GM21360 (cell line): Measurements from ENCODE around the gene KCNQ1.

Experiments
- ATAC-seq: cut with Tn5 transposase; IDR thresholded peaks from one replicate; pipeline ENCODE4 v1.9.1; 2021; ENCODE audit warnings: mild to moderate bottlenecking, moderate library complexity; ENCODE audit not compliant: unreplicated experiment

KCNQ1 gene

GRCh38 chr11:2575591-2576051 is 130.8 kb downstream of the KCNQ1 start:
- no peak for ATAC-seq

DNA sequence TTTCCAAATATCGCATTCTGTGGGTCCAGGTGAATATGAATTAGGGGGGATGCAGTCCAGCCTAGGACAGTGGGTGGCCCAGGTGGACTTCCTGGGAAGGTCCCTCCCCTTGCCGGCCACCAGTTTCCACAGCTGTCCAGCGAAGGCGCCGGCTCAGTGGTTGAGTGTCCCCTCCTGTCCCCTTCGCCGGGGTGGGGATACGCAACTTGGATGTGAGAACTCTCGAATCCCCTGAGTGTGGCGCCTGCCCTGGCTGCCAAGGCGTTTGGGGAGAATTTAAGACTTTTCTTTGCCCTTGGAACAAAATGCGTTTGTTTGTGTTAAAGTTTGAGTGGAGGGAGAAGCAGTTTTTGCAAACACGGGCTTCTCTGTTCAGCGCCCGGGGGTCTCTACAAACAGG is 131.3 kb downstream of the KCNQ1 start:
- no peak for ATAC-seq

GRCh38 chr11:2576549-2576948 is 131.7 kb downstream of the KCNQ1 start:
- no peak for ATAC-seq

DNA sequence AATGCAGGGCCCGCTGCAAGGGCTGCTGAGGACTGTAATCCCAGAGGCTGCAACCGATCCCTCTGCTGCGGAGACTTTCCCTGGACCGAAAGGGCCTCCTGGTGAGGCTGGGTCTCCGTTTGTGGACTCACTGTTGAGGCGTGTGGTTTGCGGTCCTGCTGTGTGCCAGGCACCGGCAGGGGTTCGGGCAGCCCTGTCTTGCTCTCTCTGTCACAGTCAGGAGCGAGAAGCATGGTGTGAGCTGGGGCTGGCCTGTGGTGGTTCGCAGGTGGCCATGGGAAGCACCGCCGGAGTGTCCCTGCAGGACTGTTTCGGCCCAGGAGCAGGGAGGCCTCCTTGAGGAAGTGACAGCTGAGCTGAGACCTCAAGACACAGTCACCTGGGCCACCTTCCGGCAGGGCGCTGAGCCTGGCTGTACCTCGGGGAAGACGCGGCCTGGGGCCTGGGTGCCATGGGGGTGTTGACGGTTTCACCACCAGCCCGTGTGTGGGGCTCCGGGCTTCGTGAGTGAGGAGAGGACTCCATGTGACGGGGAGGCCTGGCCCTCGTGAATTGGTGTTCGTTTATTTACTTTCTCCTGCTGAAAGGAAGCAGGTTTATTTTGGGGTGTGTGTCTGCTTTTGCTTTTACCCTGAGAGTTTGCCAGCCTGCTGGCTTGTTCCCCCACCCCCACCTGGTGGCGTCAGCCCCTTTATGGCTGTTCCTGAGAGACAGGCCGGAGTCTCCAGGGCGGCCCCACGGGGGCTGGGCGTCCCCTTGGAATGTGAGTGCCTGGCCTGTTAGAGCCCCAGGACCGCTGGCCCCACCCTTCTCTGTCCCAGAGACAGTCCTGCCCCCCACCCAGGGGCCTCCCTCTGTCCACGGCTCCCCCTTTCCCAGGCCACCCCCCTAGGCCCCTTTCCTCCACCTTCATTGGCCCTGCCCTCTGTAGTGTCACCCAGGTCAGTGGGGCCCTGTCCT is 132.5 kb downstream of the KCNQ1 start:
- ATAC-seq = no peak

DNA sequence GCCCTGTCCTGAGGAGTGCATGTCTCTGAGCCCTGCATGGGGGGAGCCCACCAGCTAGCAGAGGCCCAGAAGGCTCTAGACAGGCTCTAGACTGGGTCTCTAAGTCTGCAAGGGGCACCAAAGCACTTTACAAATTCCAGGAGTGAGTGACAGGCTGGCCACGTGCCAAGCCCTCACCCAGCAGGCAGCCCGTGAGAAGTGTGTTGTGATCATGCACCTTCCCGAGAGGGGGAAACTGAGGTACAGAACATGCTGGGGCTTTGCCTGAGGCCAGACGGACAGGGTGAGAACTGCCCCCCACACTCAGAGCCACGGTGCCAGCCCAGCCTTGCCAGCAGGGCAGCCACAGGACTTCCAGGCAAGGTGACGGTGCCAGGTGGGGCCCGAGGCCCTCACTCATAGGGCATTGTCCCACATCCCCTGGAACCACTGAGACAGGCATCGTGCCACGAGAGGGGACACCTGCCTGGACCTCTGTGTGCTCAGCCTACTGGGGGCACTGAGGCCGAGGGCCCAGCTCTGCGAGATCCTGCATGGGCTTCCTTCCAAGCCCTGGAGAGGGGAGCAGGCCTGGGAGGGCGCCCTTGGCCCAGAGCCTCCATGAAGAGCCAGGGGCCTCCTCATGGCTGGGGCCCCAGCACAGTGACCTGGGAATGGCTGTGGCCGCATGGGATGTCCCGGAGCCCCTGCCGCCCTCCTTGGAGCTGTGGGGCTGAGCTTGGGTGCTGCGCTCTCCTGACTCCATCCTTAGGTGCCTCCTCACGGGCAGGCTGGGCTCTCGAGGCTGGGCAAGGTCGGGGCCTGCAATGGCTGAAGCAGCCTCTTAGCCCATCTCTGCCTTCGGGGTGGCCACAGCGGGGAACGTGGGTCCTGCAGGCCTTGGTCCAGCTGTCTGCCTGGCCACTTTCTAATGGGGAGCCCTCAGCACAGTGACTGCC is 133.5 kb downstream of the KCNQ1 start:
- no peak for ATAC-seq

DNA sequence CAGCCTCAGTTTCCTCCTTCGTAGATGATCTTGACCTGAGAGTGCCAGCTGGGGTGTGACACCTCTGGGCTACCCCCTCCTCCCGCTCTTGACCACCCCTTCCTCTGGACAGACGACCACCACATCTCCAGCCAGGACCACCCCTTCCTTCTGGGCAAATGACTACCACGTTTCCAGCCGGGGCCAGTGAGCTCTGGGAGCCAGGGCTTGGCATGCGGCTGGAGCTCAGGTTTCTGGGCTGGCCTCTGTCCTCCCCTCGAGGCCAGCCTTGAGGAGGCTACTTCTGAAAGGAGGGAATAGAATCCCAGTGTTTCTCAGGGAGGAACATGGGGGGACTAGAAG is 134.1 kb downstream of the KCNQ1 start:
- no peak for ATAC-seq

GRCh38 chr11:2579315-2580060 is 134.7 kb downstream of the KCNQ1 start:
- no peak for ATAC-seq

GRCh38 chr11:2580061-2580421 is 135.2 kb downstream of the KCNQ1 start:
- ATAC-seq = no peak

- no peak for ATAC-seq
Observed at GRCh38 chr11:2580571-2581001, 135.8 kb downstream of the KCNQ1 start.

- ATAC-seq = no peak
Observed at GRCh38 chr11:2581151-2581930, 136.5 kb downstream of the KCNQ1 start.

GRCh38 chr11:2581931-2582350 is 137.1 kb downstream of the KCNQ1 start:
- no peak for ATAC-seq

DNA sequence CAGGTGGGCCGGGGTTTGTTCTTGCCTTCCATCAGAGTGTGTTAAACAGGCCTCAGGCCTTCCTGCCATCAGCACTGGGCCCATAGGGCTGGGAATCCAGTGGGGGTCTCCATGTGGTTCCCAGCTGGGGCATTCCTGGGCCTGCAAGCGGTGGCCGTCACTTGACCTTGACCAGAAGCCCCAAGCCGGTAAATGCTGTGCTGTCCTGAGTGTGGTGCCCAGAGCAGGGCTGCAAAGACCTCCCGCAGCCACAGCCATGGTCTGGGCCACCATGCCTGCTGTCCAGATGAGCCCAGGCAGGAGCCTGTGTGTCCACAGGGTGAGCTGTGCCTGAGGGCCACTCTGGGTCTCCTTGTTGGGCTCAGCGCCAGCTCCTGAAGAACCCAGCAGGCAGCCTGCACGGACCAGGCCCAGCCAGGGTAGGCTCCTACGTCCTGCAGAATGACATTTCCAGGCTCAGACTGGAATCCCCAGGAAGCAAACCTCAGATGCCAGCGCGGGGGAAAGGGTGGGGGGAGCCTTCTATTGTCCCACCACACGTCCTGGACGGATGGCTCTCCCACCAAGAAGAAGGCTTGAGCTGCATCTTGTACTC is 137.6 kb downstream of the KCNQ1 start:
- no peak for ATAC-seq

GRCh38 chr11:2582946-2583604 is 138.3 kb downstream of the KCNQ1 start:
- ATAC-seq = no peak

DNA sequence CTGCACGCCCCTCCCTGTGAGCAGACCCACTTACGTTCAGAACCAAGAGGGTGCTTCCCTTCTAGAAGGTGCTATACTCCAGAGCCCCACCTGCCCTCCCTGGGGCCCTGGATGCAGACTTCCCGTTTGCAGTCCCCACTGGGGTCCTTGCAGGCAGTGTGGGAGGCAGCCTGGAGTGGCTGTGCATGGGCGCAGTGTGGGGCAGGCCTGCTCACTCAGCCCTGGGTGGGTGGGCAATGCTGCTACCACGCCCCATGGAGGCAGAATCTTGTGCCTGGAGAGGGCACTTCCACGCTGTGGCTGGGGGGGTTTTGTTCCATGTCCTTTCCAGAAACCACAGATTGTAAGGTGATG is 138.8 kb downstream of the KCNQ1 start:
- ATAC-seq = no peak

DNA sequence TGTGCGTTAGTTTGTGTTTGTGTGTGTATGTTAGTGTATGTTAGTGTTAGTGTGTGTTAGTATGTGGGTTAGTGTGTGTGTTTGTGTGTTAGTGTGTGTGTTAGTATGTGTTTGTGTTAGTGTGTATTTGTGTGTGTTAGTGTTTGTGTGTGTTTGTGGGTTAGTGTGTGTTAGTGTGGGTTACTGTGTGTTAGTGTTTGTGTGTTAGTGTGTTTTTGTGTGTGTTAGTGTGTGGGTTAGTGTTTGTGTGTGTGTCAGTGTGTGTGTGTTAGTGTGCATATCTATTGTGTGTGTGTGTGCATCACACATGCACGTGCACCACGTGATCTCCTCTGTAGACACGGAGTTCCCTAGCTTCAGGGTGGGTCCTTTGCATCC is 139.6 kb downstream of the KCNQ1 start:
- ATAC-seq = no peak

DNA sequence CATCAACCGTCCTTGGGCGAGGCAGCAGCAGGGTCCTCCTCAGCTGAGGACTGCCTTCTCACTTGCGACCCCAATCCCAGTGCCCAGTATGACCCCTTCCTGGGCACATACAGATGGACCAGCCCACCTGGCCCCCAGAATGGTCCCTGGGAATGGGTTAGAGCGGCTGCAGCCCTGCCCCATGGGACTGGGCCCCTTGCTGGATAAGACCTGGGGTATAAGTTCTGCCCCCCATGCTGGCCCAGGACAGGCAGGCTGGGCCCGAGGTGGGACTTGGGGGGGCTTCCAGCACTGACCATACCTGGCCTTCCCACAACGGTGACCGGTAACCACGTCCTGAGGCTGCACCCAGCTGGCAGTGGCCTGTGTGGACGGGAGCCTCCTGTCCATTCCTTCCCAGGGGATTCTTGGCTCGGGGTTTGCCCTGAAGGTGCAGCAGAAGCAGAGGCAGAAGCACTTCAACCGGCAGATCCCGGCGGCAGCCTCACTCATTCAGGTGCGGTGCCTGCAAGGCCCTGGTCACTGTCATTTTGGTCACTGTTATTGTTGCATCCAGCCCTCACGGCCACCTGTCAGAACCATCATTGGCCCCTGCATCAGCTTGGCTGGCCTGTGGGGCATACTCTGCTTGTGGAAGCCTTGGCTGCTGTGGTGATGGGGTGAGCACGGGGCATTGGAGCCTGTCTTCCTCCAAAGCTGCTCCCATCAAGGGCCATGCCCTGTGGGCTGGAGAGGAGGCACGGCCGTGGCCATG is 140.2 kb downstream of the KCNQ1 start:
- no peak for ATAC-seq

- no peak for ATAC-seq
Observed at GRCh38 chr11:2585566-2586086, 140.8 kb downstream of the KCNQ1 start.

DNA sequence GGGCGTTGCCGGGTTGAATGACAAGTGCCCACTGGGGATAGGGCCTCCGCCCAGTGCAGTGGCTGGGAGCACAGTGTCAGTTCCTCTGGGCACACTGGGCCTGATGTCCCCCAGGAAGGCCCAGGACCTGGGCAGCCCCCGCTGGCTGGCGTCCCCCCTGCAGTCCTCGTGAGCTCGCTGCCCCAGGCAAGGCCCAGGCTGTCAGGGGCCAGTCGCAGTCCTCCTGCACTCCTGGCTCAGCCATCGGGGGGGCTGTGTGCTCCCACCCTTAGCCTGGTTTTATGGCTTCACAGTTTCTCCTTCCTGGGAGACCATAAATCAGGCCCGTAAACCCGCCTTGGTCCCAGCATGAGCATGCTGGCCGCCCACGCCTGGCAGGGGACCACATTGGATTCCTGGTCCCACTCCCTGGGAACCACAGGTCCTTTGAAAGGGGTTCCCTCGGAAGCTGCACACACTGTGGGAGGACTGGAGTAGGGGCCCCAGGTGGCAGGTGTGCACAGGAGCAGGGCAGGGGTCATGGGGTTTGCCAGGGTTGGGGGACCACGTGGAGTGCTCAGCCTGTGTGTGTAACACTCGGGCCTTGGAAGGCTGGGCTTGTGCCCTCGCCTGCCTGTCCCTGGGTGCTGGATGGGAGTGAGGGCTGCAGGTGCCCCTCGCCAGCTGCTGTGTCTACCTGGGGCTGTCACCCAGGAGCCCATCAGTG is 141.4 kb downstream of the KCNQ1 start:
- no peak for ATAC-seq
